OCI-LY3 (cell line): ENCODE data around the gene LY6G6F.
"Not testable (repeated sequence)": the region's sequence is repeated elsewhere in the genome, so short reads cannot be mapped to it uniquely, and the experiment has no call there.

ENCODE experiments used
- H2AFZ ChIP-seq: fragments of 200-600, 300-600 bp; shearing (Covaris generic); 2 replicates; pipeline ENCODE4 v1.6.0; 2014; ENCODE audit warnings: antibody characterized with exemption, low read depth, low read length
- H3K27ac ChIP-seq: fragments of 200-600, 300-600 bp; sonication (generic); 2 replicates; pipeline ENCODE4 v1.5.1; 2014; ENCODE audit warnings: mild to moderate bottlenecking, low read length, moderate library complexity, mixed read lengths
- H3K27me3 ChIP-seq: fragments of 200-600, 300-600 bp; sonication (generic); 2 replicates; pipeline ENCODE4 v1.6.1; 2014; ENCODE audit warnings: low read depth, low read length, mixed read lengths
- H3K36me3 ChIP-seq: fragments of 200-600, 300-600 bp; sonication (generic); replicated peaks from 2 replicates; pipeline ENCODE3; 2014; ENCODE audit warnings: low read depth, low read length, mixed read lengths
- H3K4me1 ChIP-seq: fragments of 300-600, 200-600 bp; sonication (generic); 2 replicates; pipeline ENCODE4 v1.6.1; 2014; ENCODE audit warnings: low read length, mixed read lengths
- H3K4me2 ChIP-seq: fragments of 200-600, 300-600 bp; sonication (generic); 2 replicates; pipeline ENCODE4 v1.6.1; 2014; ENCODE audit warnings: low read length, mixed read lengths
- H3K4me3 ChIP-seq: fragments of 300-600, 200-600 bp; sonication (generic); 2 replicates; pipeline ENCODE4 v1.5.1; 2014; ENCODE audit warnings: antibody characterized with exemption, mild to moderate bottlenecking, low read length, moderate library complexity
- H3K79me2 ChIP-seq: fragments of 300-600, 200-600 bp; shearing (Covaris generic); 2 replicates; pipeline ENCODE4 v1.6.1; 2014; ENCODE audit warnings: mild to moderate bottlenecking, low read length, mixed read lengths
- H3K9ac ChIP-seq: fragments of 300-600, 200-600 bp; shearing (Covaris generic); 2 replicates; pipeline ENCODE4 v1.6.0; 2014; ENCODE audit warnings: mild to moderate bottlenecking, low read length, moderate library complexity
- H3K9me3 ChIP-seq: fragments of 200-600, 300-600 bp; shearing (Covaris generic); 2 replicates; pipeline ENCODE4 v1.6.1; 2014; ENCODE audit warnings: low read length, mixed read lengths; ENCODE audit not compliant: insufficient read depth
- H4K20me1 ChIP-seq: fragments of 200-600, 300-600 bp; sonication (generic); 2 replicates; pipeline ENCODE4 v1.6.1; 2016; ENCODE audit warnings: low read length, mixed read lengths; ENCODE audit not compliant: insufficient read depth
- EZH2phosphoT487 ChIP-seq: fragments of 200-600 bp; shearing (Covaris generic); IDR thresholded peaks from 2 replicates; pipeline ENCODE4 v1.6.1; 2018; ENCODE audit warnings: antibody characterized with exemption, mixed run types, low read depth
- TF ChIP-seq, protein P1 (sequence below): fragments of 200-600, 300-600 bp; sonication (generic); IDR thresholded peaks from 2 replicates; pipeline ENCODE4 v1.5.1; 2014; ENCODE audit warnings: antibody characterized with exemption, low read length, low read depth

LY6G6F gene

GRCh38 chr6:31707701-31708100, 1.0 kb downstream of the LY6G6F start:
- no peaks in the 10 kb centered on the region for H3K36me3 ChIP-seq
- H3K4me2 ChIP-seq, result no peak overlapping the region
- H3K4me3 ChIP-seq, result no peak overlapping the region
- H4K20me1 ChIP-seq, result no peaks in the 10 kb centered on the region
- H3K9ac ChIP-seq, result no peak overlapping the region
- peaks cover 3% of the 10 kb centered on the region; the same call in 1 of the 2 replicates for H3K79me2 ChIP-seq
- H2AFZ ChIP-seq, result no peak overlapping the region
- H3K27me3 ChIP-seq, result no peaks in the 10 kb centered on the region
- no peak for TF ChIP-seq EZH2phosphoT487
- TF ChIP-seq, protein P1, sequence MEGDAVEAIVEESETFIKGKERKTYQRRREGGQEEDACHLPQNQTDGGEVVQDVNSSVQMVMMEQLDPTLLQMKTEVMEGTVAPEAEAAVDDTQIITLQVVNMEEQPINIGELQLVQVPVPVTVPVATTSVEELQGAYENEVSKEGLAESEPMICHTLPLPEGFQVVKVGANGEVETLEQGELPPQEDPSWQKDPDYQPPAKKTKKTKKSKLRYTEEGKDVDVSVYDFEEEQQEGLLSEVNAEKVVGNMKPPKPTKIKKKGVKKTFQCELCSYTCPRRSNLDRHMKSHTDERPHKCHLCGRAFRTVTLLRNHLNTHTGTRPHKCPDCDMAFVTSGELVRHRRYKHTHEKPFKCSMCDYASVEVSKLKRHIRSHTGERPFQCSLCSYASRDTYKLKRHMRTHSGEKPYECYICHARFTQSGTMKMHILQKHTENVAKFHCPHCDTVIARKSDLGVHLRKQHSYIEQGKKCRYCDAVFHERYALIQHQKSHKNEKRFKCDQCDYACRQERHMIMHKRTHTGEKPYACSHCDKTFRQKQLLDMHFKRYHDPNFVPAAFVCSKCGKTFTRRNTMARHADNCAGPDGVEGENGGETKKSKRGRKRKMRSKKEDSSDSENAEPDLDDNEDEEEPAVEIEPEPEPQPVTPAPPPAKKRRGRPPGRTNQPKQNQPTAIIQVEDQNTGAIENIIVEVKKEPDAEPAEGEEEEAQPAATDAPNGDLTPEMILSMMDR, result no peak
- peaks cover 9% of the 10 kb centered on the region for H3K4me1 ChIP-seq
- H3K9me3 ChIP-seq, result no peaks in the 10 kb centered on the region
- no peak overlapping the region for H3K27ac ChIP-seq

- no peak overlapping the region for H3K27ac ChIP-seq
- no peak overlapping the region for H3K9ac ChIP-seq
- no peak overlapping the region for H2AFZ ChIP-seq
- no peaks in the 10 kb centered on the region for H3K36me3 ChIP-seq
- peaks cover 9% of the 10 kb centered on the region for H3K4me1 ChIP-seq
- H3K27me3 ChIP-seq, result no peaks in the 10 kb centered on the region
- H4K20me1 ChIP-seq, result no peaks in the 10 kb centered on the region
- H3K4me3 ChIP-seq, result no peak overlapping the region
- TF ChIP-seq, protein P1, result no peak
- TF ChIP-seq EZH2phosphoT487, result no peak
- H3K79me2 ChIP-seq, result no peaks in the 10 kb centered on the region
- no peaks in the 10 kb centered on the region for H3K9me3 ChIP-seq
- no peak overlapping the region for H3K4me2 ChIP-seq
Measured at GRCh38 chr6:31708224-31708623, 1.6 kb downstream of the LY6G6F start.

DNA sequence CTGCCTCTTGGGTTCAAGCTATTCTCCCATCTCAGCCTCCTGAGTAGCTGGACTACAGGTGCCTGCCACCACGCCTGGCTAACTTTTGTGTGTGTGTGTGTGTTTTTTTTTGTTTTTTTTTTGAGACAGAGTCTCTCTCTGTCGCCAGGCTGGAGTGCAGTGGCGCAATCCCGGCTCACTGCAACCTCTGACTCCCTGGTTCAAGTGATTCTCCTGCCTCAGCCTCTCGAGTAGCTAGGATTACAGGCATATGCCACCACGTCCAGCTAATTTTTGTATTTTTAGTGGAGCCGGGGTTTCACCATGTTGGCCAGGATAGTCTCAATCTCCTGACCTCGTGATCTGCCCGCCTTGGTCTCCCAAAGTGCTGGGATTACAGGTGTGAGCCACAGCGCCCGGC, 2.5 kb downstream of the LY6G6F start:
- H3K36me3 ChIP-seq, H3K4me3 ChIP-seq, H4K20me1 ChIP-seq, H2AFZ ChIP-seq, H3K4me2 ChIP-seq, H3K4me1 ChIP-seq, H3K27ac ChIP-seq, H3K9ac ChIP-seq, H3K79me2 ChIP-seq, H3K9me3 ChIP-seq, H3K27me3 ChIP-seq: not testable (repeated sequence)

GRCh38 chr6:31710523-31711219, 4.0 kb downstream of the LY6G6F start:
- no peaks in the 10 kb centered on the region for H3K36me3 ChIP-seq
- no peaks in the 10 kb centered on the region for H3K79me2 ChIP-seq
- no peak overlapping the region for H2AFZ ChIP-seq
- no peak overlapping the region for H3K9ac ChIP-seq
- H3K4me2 ChIP-seq, result no peak overlapping the region
- TF ChIP-seq, protein P1, result no peak
- TF ChIP-seq EZH2phosphoT487, result no peak
- peaks cover 6% of the 10 kb centered on the region for H3K4me1 ChIP-seq
- no peaks in the 10 kb centered on the region for H4K20me1 ChIP-seq
- H3K27me3 ChIP-seq, result no peaks in the 10 kb centered on the region
- H3K27ac ChIP-seq, result no peak overlapping the region
- H3K4me3 ChIP-seq, result no peak overlapping the region
- H3K9me3 ChIP-seq, result no peaks in the 10 kb centered on the region
